ENCODE measurements around the gene ZBED5.
"Not testable (repeated sequence)": the region's sequence is repeated elsewhere in the genome, so short reads cannot be mapped to it uniquely, and the experiment has no call there.

ZBED5 gene

GRCh38 chr11:10836884-10837283, 21.0 kb downstream of the ZBED5 start:
- DNase-seq, result not testable (repeated sequence)

- no peak for DNase-seq
Observed at GRCh38 chr11:10829139-10829538, 28.7 kb downstream of the ZBED5 start.

GRCh38 chr11:10828402-10828801, 29.5 kb downstream of the ZBED5 start:
- no peak for DNase-seq

GRCh38 chr11:10824888-10825287, 33.0 kb downstream of the ZBED5 start:
- DNase-seq, result no peak

GRCh38 chr11:10823152-10823579, 34.7 kb downstream of the ZBED5 start:
- no peak for DNase-seq

- DNase-seq, result not testable (repeated sequence)
Observed at GRCh38 chr11:10822491-10822890, 35.4 kb downstream of the ZBED5 start.

GRCh38 chr11:10818594-10818993, 39.3 kb downstream of the ZBED5 start:
- no peak for DNase-seq

- DNase-seq, result no peak
Observed at GRCh38 chr11:10813945-10814344, 43.9 kb downstream of the ZBED5 start.

GRCh38 chr11:10809373-10810160, 48.3 kb downstream of the ZBED5 start:
- peak; percentile 74 for DNase-seq

GRCh38 chr11:10808553-10809372, 49.1 kb downstream of the ZBED5 start, which contains the start of gene EIF4G2:
Gene EIF4G2 (minus strand): TSS chr11:10808926.
- DNase-seq, result peak; percentile 99

GRCh38 chr11:10808235-10808552, 49.7 kb downstream of the ZBED5 start:
- DNase-seq, result no peak

GRCh38 chr11:10807493-10808234, 50.2 kb downstream of the ZBED5 start:
- DNase-seq, result peak; percentile 79

- DNase-seq, result no peak
Observed at GRCh38 chr11:10806206-10806605, 51.6 kb downstream of the ZBED5 start.

GRCh38 chr11:10805741-10806140, 52.1 kb downstream of the ZBED5 start:
- DNase-seq, result no peak

GRCh38 chr11:10803676-10804075, 54.2 kb downstream of the ZBED5 start:
- no peak for DNase-seq
